Caco-2 (cell line): ENCODE measurements around the gene CTXND1. TPM values are rescaled to one million over a fixed set of nuclear protein-coding genes. Genes with fewer than 3 reads are reported as not detected.

Source experiments
- BruUV-seq: library from RNA; stranded (reverse); fragments of 400-500 nt; replicated peaks from 2 replicates; lab custom pipeline; 2021; lab: Mats Ljungman, UMichigan
- CTCF ChIA-PET: fragments of 300-600 bp; sonication (Branson Sonifier 250); formaldehyde crosslinking; loops from one replicate; lab custom pipeline; 2022; ENCODE audit warnings: antibody characterized with exemption; lab: Charles Lee
- POLR2A ChIA-PET: fragments of 300-600 bp; sonication (Branson Sonifier 250); formaldehyde crosslinking; loops from one replicate; lab custom pipeline; 2022; ENCODE audit warnings: antibody characterized with exemption; lab: Charles Lee
- DNase-seq, 2 experiments: peaks; one replicate each; pipeline versions ENCODE4 v3.0.0 to v3.0.0-alpha.2; 2020 to 2022
- H3K27me3 ChIP-seq: replicated peaks from 2 replicates; pipeline ENCODE4 v1.6.0; 2011; ENCODE audit warnings: low read length; ENCODE audit not compliant: control insufficient read depth, insufficient read depth
- H3K36me3 ChIP-seq: 2 replicates; pipeline ENCODE4 v1.5.1; 2011; ENCODE audit warnings: low read length; ENCODE audit not compliant: control insufficient read depth, insufficient read depth
- H3K4me1 ChIP-seq: fragments of 250-450 bp; sonication (Bioruptor Pico); 2 replicates; pipeline ENCODE4 v1.5.1; 2020; ENCODE audit warnings: mild to moderate bottlenecking
- H3K4me3 ChIP-seq: 2 replicates; pipeline ENCODE4 v1.5.1; 2011; ENCODE audit warnings: low read depth, mild to moderate bottlenecking, control low read depth, low read length
- H3K9me3 ChIP-seq: fragments of 250-450 bp; sonication (Bioruptor Pico); 2 replicates; pipeline ENCODE4 v1.5.1; 2020; ENCODE audit warnings: mild to moderate bottlenecking, moderate library complexity
- H3K27ac Mint-ChIP-seq: one replicate; pipeline ENCODE4 v1.8.0; 2022; ENCODE audit warnings: mixed read lengths; ENCODE audit not compliant: unreplicated experiment
- H3K27me3 Mint-ChIP-seq: one replicate; pipeline ENCODE4 v1.8.0; 2022; ENCODE audit warnings: mixed read lengths; ENCODE audit not compliant: insufficient read depth, unreplicated experiment
- H3K36me3 Mint-ChIP-seq: one replicate; pipeline ENCODE4 v1.8.0; 2022; ENCODE audit warnings: mild to moderate bottlenecking, mixed read lengths; ENCODE audit not compliant: insufficient read depth, unreplicated experiment
- H3K4me1 Mint-ChIP-seq: one replicate; pipeline ENCODE4 v1.8.0; 2022; ENCODE audit warnings: low read depth, mixed read lengths; ENCODE audit not compliant: unreplicated experiment
- H3K4me3 Mint-ChIP-seq: one replicate; pipeline ENCODE4 v1.8.0; 2022; ENCODE audit warnings: mild to moderate bottlenecking, moderate library complexity, mixed read lengths; ENCODE audit not compliant: unreplicated experiment
- H3K9me3 Mint-ChIP-seq: one replicate; pipeline ENCODE4 v1.8.0; 2022; ENCODE audit warnings: mixed read lengths; ENCODE audit not compliant: unreplicated experiment
- intact Hi-C: fragments of 100-400 bp; cut with micrococcal nuclease; formaldehyde crosslinking; loops from one replicate; pipeline ENCODE4 v1.10.0; 2022; ENCODE audit not compliant: unreplicated experiment
- total RNA-seq: library from RNA; stranded (reverse); gene quantifications from 2 replicates; pipeline ENCODE4 v1.2.3, GENCODE V29; 2022
- TF ChIP-seq, protein P1 (sequence below), 2 experiments: fragments of 200-600 bp in 1 of 2; IDR thresholded peaks; 1 replicate in 1 of 2; 2 replicates in 1 of 2; pipeline versions ENCODE4 v1.5.1 to v1.8.0; 2011 to 2022; ENCODE audit warnings: antibody characterized with exemption in 1 of 2, control low read depth in 1 of 2, inconsistent platforms in 1 of 2, low read depth in 1 of 2, low read length in 1 of 2, mild to moderate bottlenecking in 1 of 2, moderate library complexity in 1 of 2; ENCODE audit not compliant: insufficient read depth in 1 of 2, severe bottlenecking in 1 of 2, unreplicated experiment in 1 of 2

Gene CTXND1
- total RNA-seq, 1 experiment from 2014 or later: 0.05 TPM

DNA sequence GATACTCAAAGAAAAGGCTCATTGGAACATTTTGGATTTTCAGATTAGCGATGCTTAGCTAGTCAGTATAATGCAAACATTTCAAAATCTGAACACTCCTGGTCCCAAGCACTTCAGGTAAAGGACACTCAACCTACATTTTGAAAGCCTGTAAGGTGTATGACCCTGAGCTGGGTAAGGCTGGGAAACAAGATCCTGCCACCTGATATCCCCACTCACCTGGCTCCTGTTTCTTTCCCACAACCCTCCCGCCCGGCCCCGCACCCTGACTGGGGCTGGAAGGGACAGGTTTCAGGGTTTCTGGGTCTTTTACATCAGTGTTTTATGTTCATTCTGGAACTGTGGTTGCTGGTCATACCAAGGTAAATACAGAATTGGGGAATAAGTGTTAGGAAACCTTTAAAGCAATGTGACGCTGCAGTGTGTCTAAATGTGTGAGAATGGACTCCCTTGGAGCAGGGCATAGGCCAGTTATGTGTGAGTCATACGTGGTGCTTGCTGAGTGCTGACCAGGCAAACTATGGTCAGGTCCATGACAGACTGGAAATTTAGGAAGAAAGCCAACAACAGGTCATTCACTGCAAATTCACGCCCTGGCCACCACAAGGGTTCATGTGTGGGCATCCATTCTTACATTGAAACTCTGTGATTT is 22.9 kb downstream of the CTXND1 start:
- no peaks in the 10 kb centered on the region for H3K9me3 ChIP-seq
- POLR2A ChIA-PET: no interaction called here
- CTCF ChIA-PET: no interaction called here
- no peaks in the 10 kb centered on the region for H3K4me1 Mint-ChIP-seq
- intact Hi-C loops: no loop called here
- no peak overlapping the region for H3K4me3 ChIP-seq
- H3K27me3 Mint-ChIP-seq: peaks cover 13% of the 10 kb centered on the region
- no peaks in the 10 kb centered on the region for H3K36me3 Mint-ChIP-seq
- TF ChIP-seq, protein P1, sequence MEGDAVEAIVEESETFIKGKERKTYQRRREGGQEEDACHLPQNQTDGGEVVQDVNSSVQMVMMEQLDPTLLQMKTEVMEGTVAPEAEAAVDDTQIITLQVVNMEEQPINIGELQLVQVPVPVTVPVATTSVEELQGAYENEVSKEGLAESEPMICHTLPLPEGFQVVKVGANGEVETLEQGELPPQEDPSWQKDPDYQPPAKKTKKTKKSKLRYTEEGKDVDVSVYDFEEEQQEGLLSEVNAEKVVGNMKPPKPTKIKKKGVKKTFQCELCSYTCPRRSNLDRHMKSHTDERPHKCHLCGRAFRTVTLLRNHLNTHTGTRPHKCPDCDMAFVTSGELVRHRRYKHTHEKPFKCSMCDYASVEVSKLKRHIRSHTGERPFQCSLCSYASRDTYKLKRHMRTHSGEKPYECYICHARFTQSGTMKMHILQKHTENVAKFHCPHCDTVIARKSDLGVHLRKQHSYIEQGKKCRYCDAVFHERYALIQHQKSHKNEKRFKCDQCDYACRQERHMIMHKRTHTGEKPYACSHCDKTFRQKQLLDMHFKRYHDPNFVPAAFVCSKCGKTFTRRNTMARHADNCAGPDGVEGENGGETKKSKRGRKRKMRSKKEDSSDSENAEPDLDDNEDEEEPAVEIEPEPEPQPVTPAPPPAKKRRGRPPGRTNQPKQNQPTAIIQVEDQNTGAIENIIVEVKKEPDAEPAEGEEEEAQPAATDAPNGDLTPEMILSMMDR (IDR thresholded peaks at IDR 0.05; ENCODE audit: insufficient read depth in 1 of 2, low read depth in 1 of 2, low read length in 1 of 2, severe bottlenecking in 1 of 2, unreplicated experiment in 1 of 2): no peak
- H3K27ac Mint-ChIP-seq: no peak overlapping the region
- no peaks in the 10 kb centered on the region for H3K4me1 ChIP-seq
- H3K36me3 ChIP-seq: no peaks in the 10 kb centered on the region
- H3K27me3 ChIP-seq: no peaks in the 10 kb centered on the region
- no peak for DNase-seq
- H3K9me3 Mint-ChIP-seq: no peaks in the 10 kb centered on the region
- BruUV-seq: no TSS peak
- no peak overlapping the region for H3K4me3 Mint-ChIP-seq

DNA sequence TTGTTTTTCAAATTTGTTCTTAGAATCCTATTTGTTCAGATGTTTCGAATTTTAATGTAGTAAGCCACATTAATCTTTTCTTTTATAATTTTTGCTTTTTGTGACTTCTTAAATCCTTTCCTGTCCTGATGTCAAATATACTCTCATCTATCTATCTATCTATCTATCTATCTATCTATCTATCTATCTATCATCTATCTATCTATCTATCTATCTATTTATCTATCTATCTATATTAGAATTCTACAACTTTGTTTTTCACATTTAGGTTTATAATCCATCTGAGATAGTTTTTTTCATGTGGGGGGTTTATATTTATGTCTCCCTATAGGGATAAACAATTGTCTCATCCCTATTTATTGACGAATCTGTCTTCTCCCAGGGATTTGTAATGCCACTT is 32.1 kb downstream of the CTXND1 start:
- Mint-ChIP-seq H3K27ac (no peak overlapping the region), H3K27me3 (no peaks in the 10 kb centered on the region), H3K9me3 (no peaks in the 10 kb centered on the region), H3K36me3 (no peaks in the 10 kb centered on the region), H3K4me3 (no peak overlapping the region), H3K4me1 (no peaks in the 10 kb centered on the region)
- DNase-seq: no peak
- intact Hi-C loops: no loop called here
- Histone ChIP-seq H3K4me1 (no peaks in the 10 kb centered on the region), H3K27me3 (no peaks in the 10 kb centered on the region), H3K9me3 (no peaks in the 10 kb centered on the region), H3K36me3 (no peaks in the 10 kb centered on the region), H3K4me3 (no peak overlapping the region)
- TF ChIP-seq, protein P1 (IDR thresholded peaks at IDR 0.05; ENCODE audit: insufficient read depth in 1 of 2, low read depth in 1 of 2, low read length in 1 of 2, severe bottlenecking in 1 of 2, unreplicated experiment in 1 of 2): no peak
- no TSS peak for BruUV-seq
- CTCF ChIA-PET: no interaction called here
- POLR2A ChIA-PET: no interaction called here

DNA sequence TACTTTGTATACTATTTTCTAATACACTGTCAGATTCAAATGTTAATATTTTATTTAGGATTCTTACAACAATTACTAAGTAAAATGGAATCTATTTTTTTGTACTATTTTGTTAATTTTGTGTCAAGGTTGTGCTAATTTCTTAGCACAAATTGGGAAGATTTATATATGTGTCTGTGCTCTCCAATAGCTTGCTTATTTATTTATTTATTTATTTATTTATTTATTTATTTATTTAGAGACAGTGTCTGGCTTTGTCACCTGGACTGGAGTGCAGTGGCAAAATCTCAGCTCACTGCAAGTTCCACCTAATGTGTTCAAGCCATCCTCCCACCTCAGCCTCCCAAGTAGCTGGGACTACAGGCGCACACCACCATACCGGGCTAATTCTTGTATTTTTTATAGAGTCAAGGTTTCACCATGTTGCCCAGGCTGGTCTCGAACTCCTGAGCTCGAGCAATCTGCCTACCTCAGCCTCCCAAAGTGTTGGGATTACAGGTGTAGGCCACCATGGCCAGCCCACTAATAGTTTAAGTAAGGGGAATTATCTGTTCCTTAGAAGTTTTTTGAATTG is 34.6 kb downstream of the CTXND1 start:
- intact Hi-C loops: no loop called here
- no peak for DNase-seq
- Histone ChIP-seq H3K4me3 (no peak overlapping the region), H3K27me3 (no peaks in the 10 kb centered on the region), H3K36me3 (no peaks in the 10 kb centered on the region), H3K4me1 (no peaks in the 10 kb centered on the region), H3K9me3 (no peaks in the 10 kb centered on the region; the same call in 1 of the 2 replicates)
- POLR2A ChIA-PET: no interaction called here
- CTCF ChIA-PET: no interaction called here
- BruUV-seq: no TSS peak
- peaks cover 4% of the 10 kb centered on the region for H3K36me3 Mint-ChIP-seq
- peaks cover 3% of the 10 kb centered on the region for H3K27me3 Mint-ChIP-seq
- no peaks in the 10 kb centered on the region for H3K4me1 Mint-ChIP-seq
- peaks cover 14% of the 10 kb centered on the region for H3K9me3 Mint-ChIP-seq
- no peak overlapping the region for H3K27ac Mint-ChIP-seq
- TF ChIP-seq, protein P1 (IDR thresholded peaks at IDR 0.05; ENCODE audit: insufficient read depth in 1 of 2, low read depth in 1 of 2, low read length in 1 of 2, severe bottlenecking in 1 of 2, unreplicated experiment in 1 of 2): no peak
- no peak overlapping the region for H3K4me3 Mint-ChIP-seq
